WTC11 (cell line): ENCODE data around the gene UTF1. TPM values are rescaled to one million over a fixed set of nuclear protein-coding genes. Genes with fewer than 3 reads are reported as not detected.

Experiments used
- ATAC-seq: fragments of 200-7000 bp; cut with Tn5 transposase; 2 replicates; pipeline ENCODE4 v1.10.0; 2021; ENCODE audit warnings: mild to moderate bottlenecking, moderate library complexity
- CTCF ChIA-PET: fragments of 300-600 bp; sonication (Branson Sonifier 250); formaldehyde crosslinking; loops from one replicate; lab custom pipeline; 2021; ENCODE audit warnings: antibody characterized with exemption; lab: Charles Lee
- POLR2A ChIA-PET: fragments of 350-600 bp; sonication (Branson Sonifier 250); formaldehyde crosslinking; loops from one replicate; lab custom pipeline; 2021; ENCODE audit warnings: antibody characterized with exemption; lab: Charles Lee
- DNase-seq: peaks from one replicate; pipeline ENCODE4 v3.0.0; 2021; ENCODE audit warnings: low spot score
- H3K27ac Mint-ChIP-seq: 2 replicates; pipeline ENCODE4 v1.8.0; 2021; ENCODE audit warnings: mixed read lengths
- H3K27me3 Mint-ChIP-seq: 2 replicates; pipeline ENCODE4 v1.8.0; 2021; ENCODE audit warnings: low read depth, mild to moderate bottlenecking, moderate library complexity, mixed read lengths
- H3K36me3 Mint-ChIP-seq: 2 replicates; pipeline ENCODE4 v1.8.0; 2021; ENCODE audit warnings: mixed read lengths
- H3K4me1 Mint-ChIP-seq: 2 replicates; pipeline ENCODE4 v1.8.0; 2022; ENCODE audit warnings: mixed read lengths
- H3K4me3 Mint-ChIP-seq: 2 replicates; pipeline ENCODE4 v1.8.0; 2021; ENCODE audit warnings: mild to moderate bottlenecking, moderate library complexity, mixed read lengths
- H3K9me3 Mint-ChIP-seq: 2 replicates; pipeline ENCODE4 v1.8.0; 2021; ENCODE audit warnings: mixed read lengths
- CBFB ChIP-seq: sonication (generic); formaldehyde crosslinking; IDR thresholded peaks from 2 replicates; pipeline ENCODE4 v1.8.1; 2022; ENCODE audit warnings: mild to moderate bottlenecking, low read depth, missing genetic modification reagents
- CDX4 ChIP-seq: fragments of 250-450 bp; sonication (Bioruptor Pico); IDR thresholded peaks from 2 replicates; pipeline ENCODE4 v1.9.0; 2021; ENCODE audit warnings: moderate library complexity, mild to moderate bottlenecking, inconsistent platforms, borderline replicate concordance
- ETV6 ChIP-seq: sonication (generic); formaldehyde crosslinking; IDR thresholded peaks from 2 replicates; pipeline ENCODE4 v1.8.1; 2022; ENCODE audit warnings: mild to moderate bottlenecking, missing genetic modification reagents
- NR2C2 ChIP-seq: sonication (generic); formaldehyde crosslinking; IDR thresholded peaks from 2 replicates; pipeline ENCODE4 v1.8.0; 2022; ENCODE audit warnings: mild to moderate bottlenecking, missing genetic modification reagents
- SMAD3 ChIP-seq: sonication (generic); formaldehyde crosslinking; IDR thresholded peaks from 2 replicates; pipeline ENCODE4 v1.8.0; 2022; ENCODE audit warnings: missing genetic modification reagents, mild to moderate bottlenecking, borderline replicate concordance
- SP1 ChIP-seq: sonication (generic); formaldehyde crosslinking; conservative IDR thresholded peaks from 2 replicates; pipeline ENCODE4 v1.8.1; 2022; ENCODE audit warnings: missing genetic modification reagents
- TEAD1 ChIP-seq: sonication (generic); formaldehyde crosslinking; IDR thresholded peaks from 2 replicates; pipeline ENCODE4 v1.8.0; 2022; ENCODE audit warnings: mild to moderate bottlenecking, missing genetic modification reagents
- TP53 ChIP-seq: sonication (generic); formaldehyde crosslinking; IDR thresholded peaks from 2 replicates; pipeline ENCODE4 v1.8.1; 2023; ENCODE audit warnings: mild to moderate bottlenecking, missing genetic modification reagents
- ZNF263 ChIP-seq: sonication (generic); formaldehyde crosslinking; IDR thresholded peaks from 2 replicates; pipeline ENCODE4 v1.8.1; 2022; ENCODE audit warnings: low read depth, mild to moderate bottlenecking, moderate library complexity, missing genetic modification reagents
- ZNF281 ChIP-seq: sonication (generic); formaldehyde crosslinking; IDR thresholded peaks from 2 replicates; pipeline ENCODE4 v1.8.0; 2023; ENCODE audit warnings: mild to moderate bottlenecking, missing genetic modification reagents
- ZNF396 ChIP-seq: fragments of 250-450 bp; sonication (Bioruptor Pico); IDR thresholded peaks from 2 replicates; pipeline ENCODE4 v1.8.0; 2021; ENCODE audit warnings: mild to moderate bottlenecking, moderate library complexity, borderline replicate concordance
- total RNA-seq: library from RNA; stranded (reverse); gene quantifications from 3 replicates; pipeline ENCODE4 v1.2.3, GENCODE V29; 2021
- TF ChIP-seq, protein P1 (sequence below): sonication (generic); formaldehyde crosslinking; IDR thresholded peaks from 2 replicates; pipeline ENCODE4 v1.8.1; 2023; ENCODE audit warnings: mild to moderate bottlenecking, missing genetic modification reagents

Gene UTF1
- total RNA-seq, 1 experiment from 2014 or later, result 196 TPM

GRCh38 chr10:133202778-133203651 is 27.0 kb upstream of the UTF1 start:
- Mint-ChIP-seq H3K27me3 (no peaks in the 10 kb centered on the region), H3K9me3 (no peaks in the 10 kb centered on the region), H3K36me3 (no peaks in the 10 kb centered on the region), H3K4me3 (no peak overlapping the region), H3K27ac (no peak overlapping the region), H3K4me1 (no peaks in the 10 kb centered on the region)
- ATAC-seq (no peak), DNase-seq (no peak)
- ChIA-PET POLR2A (no interaction called here), CTCF (interaction anchor here (1.0 to 1.2 kb wide), 2 partner anchors 24 to 60 kb away, joined by 3 to 4 read pairs; no protein-coding TSS in a partner anchor)
- TF ChIP-seq SP1 (CRISPR knock-in tag), result no peak
- peak; percentile 66; the same call in 1 of the 2 replicates for TF ChIP-seq ZNF263

GRCh38 chr10:133203652-133204195 is 26.3 kb upstream of the UTF1 start:
- Mint-ChIP-seq H3K9me3 (no peaks in the 10 kb centered on the region), H3K27ac (peak overlapping the region; percentile 41; the same call in 1 of the 2 replicates), H3K4me3 (no peak overlapping the region), H3K27me3 (no peaks in the 10 kb centered on the region), H3K4me1 (no peaks in the 10 kb centered on the region), H3K36me3 (no peaks in the 10 kb centered on the region)
- ChIA-PET CTCF (no interaction called here), POLR2A (no interaction called here)
- TF ChIP-seq TEAD1 (CRISPR knock-in tag) (no peak), TP53 (CRISPR knock-in tag) (no peak), ZNF396 (CRISPR knock-in tag) (no peak), SMAD3 (CRISPR knock-in tag) (no peak), CBFB (CRISPR knock-in tag) (no peak), ZNF281 (no peak), SP1 (CRISPR knock-in tag) (no peak)
- no peak for ATAC-seq
- DNase-seq, result no peak

- CTCF ChIA-PET, result no interaction called here
- no peak for DNase-seq
- POLR2A ChIA-PET, result no interaction called here
- H3K36me3 Mint-ChIP-seq, result no peaks in the 10 kb centered on the region
- no peak overlapping the region for H3K27ac Mint-ChIP-seq
- no peak for TF ChIP-seq CDX4 (CRISPR knock-in tag)
- no peak for TF ChIP-seq NR2C2 (CRISPR knock-in tag)
- TF ChIP-seq, all 79 proteins: peak for 0
- H3K4me3 Mint-ChIP-seq, result no peak overlapping the region
- H3K9me3 Mint-ChIP-seq, result no peaks in the 10 kb centered on the region
- no peaks in the 10 kb centered on the region for H3K27me3 Mint-ChIP-seq
- H3K4me1 Mint-ChIP-seq, result no peaks in the 10 kb centered on the region
- no peak for ATAC-seq
Measured at GRCh38 chr10:133204226-133205015, 25.6 kb upstream of the UTF1 start.

DNA sequence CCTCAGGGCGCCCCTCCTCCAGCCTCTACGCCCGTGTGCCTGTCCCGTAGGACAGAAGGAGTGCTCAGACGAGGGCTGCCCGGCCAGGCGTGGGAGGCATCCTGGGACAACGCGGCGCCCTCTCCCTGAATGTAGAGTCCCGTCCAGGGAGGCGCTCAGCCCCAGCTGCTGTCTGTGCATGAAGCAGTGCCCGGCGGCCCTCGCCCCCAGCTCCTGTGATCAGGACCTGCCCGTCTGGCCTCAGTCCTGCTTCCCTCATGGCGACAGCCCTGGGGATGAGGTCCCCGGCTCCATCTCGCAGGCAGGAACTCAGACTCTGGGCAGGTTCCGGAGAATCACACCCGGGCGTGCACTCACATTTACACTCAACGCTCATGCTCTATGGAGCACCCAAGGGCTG is 24.9 kb upstream of the UTF1 start:
- H3K4me1 Mint-ChIP-seq, result no peaks in the 10 kb centered on the region
- H3K27me3 Mint-ChIP-seq, result no peaks in the 10 kb centered on the region
- TF ChIP-seq ETV6 (CRISPR knock-in tag), result no peak
- TF ChIP-seq, protein P1, sequence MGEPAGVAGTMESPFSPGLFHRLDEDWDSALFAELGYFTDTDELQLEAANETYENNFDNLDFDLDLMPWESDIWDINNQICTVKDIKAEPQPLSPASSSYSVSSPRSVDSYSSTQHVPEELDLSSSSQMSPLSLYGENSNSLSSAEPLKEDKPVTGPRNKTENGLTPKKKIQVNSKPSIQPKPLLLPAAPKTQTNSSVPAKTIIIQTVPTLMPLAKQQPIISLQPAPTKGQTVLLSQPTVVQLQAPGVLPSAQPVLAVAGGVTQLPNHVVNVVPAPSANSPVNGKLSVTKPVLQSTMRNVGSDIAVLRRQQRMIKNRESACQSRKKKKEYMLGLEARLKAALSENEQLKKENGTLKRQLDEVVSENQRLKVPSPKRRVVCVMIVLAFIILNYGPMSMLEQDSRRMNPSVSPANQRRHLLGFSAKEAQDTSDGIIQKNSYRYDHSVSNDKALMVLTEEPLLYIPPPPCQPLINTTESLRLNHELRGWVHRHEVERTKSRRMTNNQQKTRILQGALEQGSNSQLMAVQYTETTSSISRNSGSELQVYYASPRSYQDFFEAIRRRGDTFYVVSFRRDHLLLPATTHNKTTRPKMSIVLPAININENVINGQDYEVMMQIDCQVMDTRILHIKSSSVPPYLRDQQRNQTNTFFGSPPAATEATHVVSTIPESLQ (CRISPR knock-in tag), result no peak
- no peak for TF ChIP-seq CBFB (CRISPR knock-in tag)
- TF ChIP-seq, all 79 proteins: peak for 0
- Mint-ChIP-seq H3K36me3 (no peaks in the 10 kb centered on the region), H3K27ac (no peak overlapping the region), H3K4me3 (no peak overlapping the region), H3K9me3 (no peaks in the 10 kb centered on the region)
- ATAC-seq (no peak), DNase-seq (no peak)
- CTCF ChIA-PET, result no interaction called here
- POLR2A ChIA-PET, result no interaction called here
